Fibroblast of lung (primary cell): ENCODE data around the gene PDS5B.

Source experiments
- EZH2 ChIP-seq: IDR thresholded peaks from 2 replicates; pipeline ENCODE4 v1.5.1; 2012; ENCODE audit warnings: low read length, control low read depth, mild to moderate bottlenecking; ENCODE audit errors: missing control alignments
- TF ChIP-seq, protein P1 (sequence below), 2 donors: IDR thresholded peaks in 1 of 2; conservative IDR thresholded peaks in 1 of 2; 1 replicate in 1 of 2; 2 replicates in 1 of 2; pipeline ENCODE4 v1.5.1; 2011 to 2012; ENCODE audit warnings: low read length in 2 of 2, control low read depth in 1 of 2, inconsistent platforms in 1 of 2, low read depth in 1 of 2, mild to moderate bottlenecking in 1 of 2

DNA sequence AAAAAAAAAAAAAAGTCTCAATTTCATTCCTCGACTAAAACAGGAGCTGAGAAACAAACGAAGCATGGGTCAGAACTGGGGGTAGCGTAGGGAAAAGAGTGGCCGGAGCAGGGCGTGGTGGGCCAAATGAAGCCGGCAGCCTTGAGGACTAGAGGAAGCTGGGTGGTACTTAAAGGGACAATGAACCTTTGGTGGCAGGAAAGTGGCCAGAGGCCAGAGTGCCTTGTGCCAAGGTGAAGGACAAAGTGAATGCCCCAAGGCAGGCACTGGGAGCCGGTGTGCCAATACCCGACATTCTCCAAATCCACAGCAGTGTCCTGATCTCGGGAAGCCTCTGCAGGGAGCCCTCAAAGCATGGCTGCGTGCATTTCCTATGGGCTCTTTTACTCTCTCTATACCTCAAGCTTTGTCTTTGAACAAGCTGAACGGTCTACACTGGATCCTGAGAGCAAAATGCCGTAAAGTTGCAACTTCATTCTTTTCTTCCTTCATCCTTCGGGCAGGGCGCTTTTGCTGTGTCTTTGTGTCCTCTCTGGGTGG, 235.0 kb downstream of the PDS5B start:
- TF ChIP-seq, protein P1, sequence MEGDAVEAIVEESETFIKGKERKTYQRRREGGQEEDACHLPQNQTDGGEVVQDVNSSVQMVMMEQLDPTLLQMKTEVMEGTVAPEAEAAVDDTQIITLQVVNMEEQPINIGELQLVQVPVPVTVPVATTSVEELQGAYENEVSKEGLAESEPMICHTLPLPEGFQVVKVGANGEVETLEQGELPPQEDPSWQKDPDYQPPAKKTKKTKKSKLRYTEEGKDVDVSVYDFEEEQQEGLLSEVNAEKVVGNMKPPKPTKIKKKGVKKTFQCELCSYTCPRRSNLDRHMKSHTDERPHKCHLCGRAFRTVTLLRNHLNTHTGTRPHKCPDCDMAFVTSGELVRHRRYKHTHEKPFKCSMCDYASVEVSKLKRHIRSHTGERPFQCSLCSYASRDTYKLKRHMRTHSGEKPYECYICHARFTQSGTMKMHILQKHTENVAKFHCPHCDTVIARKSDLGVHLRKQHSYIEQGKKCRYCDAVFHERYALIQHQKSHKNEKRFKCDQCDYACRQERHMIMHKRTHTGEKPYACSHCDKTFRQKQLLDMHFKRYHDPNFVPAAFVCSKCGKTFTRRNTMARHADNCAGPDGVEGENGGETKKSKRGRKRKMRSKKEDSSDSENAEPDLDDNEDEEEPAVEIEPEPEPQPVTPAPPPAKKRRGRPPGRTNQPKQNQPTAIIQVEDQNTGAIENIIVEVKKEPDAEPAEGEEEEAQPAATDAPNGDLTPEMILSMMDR (conservative IDR thresholded peaks at IDR 0.05 in 1 of 2, IDR thresholded peaks at IDR 0.05 in 1 of 2; ENCODE audit: low read depth in 1 of 2, low read length in 2 of 2) = no peak
- no peak for TF ChIP-seq EZH2
